Esophagus mucosa (tissue), 1 donor: Measurements from ENCODE around the gene CORO7. TPM values are rescaled to one million over a fixed set of nuclear protein-coding genes. Genes with fewer than 3 reads are reported as not detected.
"Not testable (repeated sequence)": the region's sequence is repeated elsewhere in the genome, so short reads cannot be mapped to it uniquely, and the experiment has no call there.

Experiments
- ATAC-seq: fragments of 200-7000 bp; cut with Tn5 transposase; one replicate; pipeline ENCODE4 v1.9.1; 2020
- total RNA-seq: library from RNA; stranded (reverse); gene quantifications from one replicate; pipeline ENCODE4 v1.2.4, GENCODE V29; 2023
- donor health status: DM: yes; HTN: yes; CAD: no.

Gene CORO7
- total RNA-seq, 1 donor from 2014 or later = 7.9 TPM

GRCh38 chr16:4336701-4337539 lies 79.5 kb downstream of the CORO7 start:
- no peak for ATAC-seq

GRCh38 chr16:4334724-4335495 lies 81.5 kb downstream of the CORO7 start:
- ATAC-seq = no peak

- ATAC-seq = not testable (repeated sequence)
Observed at GRCh38 chr16:4333714-4334113, 82.7 kb downstream of the CORO7 start.

DNA sequence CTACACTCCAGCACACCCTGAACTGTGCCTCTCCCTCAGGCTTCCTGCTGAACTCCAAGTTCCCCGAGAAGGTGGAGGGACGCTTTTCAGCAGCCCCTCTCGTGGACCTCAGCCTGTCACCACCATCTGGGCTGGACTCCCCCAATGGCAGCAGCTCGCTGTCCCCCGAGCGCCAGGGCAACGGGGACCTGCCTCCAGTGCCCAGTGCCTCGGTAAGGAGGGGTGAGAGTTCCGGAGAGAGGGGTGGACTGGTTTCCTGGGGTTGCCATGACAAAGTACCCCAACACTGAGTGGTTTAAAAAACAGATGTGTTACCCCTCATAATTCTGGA lies 83.1 kb downstream of the CORO7 start:
- ATAC-seq = no peak

DNA sequence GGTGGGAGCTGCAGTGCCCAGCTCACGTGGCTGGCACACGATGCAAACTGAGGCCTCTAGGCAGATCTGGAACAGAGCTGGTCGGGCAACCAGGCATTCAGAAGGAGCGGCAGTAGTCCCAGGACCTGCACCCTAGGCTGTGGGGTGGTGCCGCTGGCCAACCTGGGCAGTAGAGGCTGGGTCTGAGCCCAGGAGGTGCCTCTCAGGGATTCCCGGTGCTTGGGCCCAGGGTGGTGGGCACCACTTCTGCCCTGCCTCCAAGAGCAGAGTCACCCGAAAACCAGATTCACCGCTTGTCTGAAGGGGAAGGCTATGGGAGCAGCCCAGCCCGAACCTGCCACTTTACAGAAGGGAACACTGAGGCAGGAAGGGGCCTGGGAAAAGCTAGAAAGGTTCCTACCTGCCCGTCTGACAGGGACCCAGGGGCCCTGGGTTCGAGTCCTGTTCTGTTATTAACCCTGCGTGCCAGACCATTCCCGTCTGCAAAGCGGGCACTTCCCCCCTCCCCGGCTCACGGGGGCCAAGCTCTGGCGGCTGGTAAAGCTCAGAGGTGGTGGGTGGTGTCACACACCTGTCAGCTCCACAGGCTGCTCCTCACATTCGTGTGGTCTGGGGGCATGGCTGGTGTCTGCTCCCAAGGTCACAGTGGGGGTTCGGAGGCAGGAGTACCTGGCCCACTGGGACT lies 83.6 kb downstream of the CORO7 start:
- ATAC-seq = no peak

DNA sequence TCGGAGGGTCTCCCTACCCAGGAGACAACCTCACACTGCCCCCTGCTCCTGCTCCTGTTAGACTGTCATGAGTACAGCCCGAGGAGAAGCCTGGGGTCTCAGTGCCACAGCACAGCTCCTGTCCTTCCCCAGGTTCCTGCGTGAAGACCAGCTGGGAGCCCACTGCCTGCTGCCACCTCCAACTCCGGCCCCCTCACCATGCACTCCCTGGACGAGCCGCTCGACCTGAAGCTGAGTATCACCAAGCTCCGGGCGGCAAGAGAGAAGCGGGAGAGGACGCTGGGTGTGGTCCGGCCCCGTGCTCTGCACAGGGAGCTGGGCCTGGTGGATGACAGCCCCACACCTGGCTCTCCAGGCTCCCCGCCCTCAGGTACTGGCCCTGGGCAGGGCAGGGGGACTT lies 84.3 kb downstream of the CORO7 start:
- no peak for ATAC-seq

DNA sequence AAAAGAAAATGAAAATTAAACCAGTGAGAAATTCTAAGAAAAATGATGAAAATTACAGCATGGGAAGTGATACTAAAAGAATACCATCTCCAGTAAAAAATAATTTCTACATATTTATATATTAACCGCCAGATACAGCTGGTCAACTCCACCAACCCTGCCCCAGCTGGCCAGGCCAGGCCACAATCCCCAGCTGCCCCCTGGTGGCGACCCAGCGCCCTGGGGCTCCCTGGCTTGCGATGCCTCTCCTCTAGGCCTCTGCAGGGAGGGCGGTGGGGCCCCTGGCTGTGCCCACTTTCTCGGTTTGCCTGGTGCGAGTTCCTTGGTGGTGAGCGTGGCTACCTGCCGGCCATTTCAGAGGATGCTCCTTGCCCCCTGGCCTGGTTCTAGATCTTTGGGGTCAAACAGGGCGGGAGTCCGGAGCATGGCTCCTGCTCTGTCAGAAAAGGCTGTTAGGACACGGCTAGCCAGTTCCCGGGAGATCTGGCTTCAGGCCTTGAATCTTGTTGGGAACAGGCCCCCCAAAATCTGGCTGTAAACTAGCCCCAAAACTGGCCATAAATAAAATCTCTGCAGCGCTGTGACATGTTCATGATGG lies 86.0 kb downstream of the CORO7 start:
- ATAC-seq = peak; percentile 62

DNA sequence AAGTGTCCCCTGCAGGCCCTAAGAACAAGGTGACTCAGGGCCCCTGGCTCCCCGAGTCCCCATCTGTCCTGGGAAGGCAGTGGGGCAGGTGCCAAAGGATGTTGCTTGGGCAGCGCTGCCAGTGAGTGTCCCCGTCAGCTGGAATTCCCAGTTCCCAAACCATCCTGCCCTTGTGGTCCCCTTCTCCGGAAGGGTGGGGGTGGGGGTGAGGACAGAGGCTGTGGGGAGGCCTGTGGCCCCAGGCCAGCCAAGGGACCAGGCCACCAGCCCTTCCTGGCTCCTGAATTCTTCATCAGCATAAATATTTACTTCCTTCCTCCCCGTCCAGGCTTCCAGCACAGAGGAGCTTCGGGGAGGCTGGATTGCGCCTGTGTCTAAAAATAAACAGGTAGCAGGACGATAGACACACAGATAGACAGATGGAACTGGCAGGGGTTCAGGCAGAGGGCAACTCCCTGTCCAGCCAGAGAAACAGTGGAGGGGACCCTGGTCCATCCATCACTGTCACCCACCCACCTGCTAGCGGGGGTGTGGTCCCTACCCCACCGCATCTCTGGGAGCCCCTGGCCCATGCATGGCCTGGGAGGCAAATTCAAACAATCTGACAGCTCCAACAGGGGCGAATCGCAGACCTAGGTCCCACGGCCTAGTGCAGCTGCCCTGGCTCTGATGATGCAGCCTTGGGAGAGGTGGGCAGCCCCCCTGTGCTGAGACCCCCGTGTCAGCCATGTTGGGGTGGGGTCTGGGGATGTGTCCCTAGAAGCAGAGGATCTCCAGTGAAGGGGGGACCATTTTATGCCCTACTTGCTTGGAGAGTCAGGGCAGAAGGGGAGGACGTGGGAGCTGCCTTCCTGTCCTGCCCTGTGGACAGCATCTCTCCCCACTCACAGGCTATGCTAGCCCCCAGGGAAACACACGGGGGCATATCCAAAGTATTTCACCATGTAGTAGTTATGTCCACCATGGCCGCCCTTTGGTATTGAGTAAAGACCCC lies 87.3 kb downstream of the CORO7 start:
- no peak for ATAC-seq

DNA sequence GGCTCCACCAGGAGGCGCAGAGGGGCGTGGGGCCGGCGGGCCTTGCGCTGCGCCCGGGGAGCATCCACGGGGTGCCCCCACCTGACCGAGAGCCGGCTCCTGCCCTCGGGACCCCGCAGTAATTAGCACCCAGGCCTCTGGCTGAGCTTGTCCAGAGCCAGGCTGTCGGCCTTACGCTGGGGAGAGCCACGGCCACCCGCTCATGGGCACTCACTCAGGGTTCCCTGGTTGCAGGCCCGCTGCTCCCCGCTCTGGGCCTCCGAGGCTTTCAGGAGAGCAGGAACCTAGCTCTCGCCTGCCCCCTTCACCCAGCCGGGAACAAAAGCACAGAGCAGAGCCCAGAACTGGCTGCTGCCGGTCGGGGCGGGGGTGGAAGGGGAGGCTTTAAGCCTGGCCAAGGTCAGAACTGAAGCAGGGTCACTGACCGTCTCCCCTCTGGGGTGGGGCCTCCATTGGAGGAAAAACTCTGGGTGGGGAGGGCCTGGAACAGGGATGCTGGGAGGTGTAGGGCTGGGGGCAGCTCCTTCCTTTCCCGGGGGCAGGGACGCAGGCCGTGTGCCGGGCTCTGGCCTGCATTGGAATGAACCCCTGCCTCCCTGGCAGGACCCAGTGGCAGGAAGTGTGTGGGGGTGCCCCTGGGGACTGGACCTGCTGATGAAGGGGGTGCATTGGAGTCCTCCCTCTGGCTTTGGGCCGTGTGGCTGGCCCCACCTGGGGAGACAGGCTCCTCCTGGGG lies 88.2 kb downstream of the CORO7 start:
- peak; percentile 61 for ATAC-seq

DNA sequence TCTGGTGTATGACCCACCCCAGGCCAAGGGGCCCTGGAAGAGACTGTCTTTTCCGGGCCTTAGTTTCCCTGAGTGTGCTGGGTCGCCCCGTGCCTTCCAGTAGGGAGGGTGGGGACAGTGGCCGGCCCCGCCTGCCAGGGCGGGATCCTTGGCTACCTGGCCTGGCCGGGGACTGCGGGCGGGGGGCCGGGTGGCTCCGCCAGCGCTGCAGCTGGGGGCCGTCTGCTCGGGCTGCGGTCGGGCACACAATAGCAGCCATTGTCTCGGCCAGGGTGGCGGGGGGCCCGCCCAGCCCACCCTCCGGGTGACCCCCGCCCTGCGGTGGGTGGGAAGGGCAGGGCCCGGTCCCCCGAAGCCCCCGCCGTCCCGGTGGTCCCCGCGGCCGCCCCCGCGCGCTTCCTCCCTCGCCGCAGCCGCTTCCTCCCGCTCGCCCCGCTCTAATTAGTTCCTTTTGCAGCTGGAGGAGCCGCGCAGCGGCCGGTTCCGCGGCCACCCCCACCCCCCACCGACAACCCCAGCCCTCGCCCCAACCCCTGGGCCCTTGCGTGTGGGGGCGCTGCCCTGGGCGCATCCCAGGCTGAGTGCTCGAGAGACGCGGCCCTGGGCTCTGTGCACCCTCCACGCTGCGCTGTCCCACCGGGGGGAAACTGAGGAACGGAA lies 88.9 kb downstream of the CORO7 start:
- ATAC-seq = peak; percentile 4

DNA sequence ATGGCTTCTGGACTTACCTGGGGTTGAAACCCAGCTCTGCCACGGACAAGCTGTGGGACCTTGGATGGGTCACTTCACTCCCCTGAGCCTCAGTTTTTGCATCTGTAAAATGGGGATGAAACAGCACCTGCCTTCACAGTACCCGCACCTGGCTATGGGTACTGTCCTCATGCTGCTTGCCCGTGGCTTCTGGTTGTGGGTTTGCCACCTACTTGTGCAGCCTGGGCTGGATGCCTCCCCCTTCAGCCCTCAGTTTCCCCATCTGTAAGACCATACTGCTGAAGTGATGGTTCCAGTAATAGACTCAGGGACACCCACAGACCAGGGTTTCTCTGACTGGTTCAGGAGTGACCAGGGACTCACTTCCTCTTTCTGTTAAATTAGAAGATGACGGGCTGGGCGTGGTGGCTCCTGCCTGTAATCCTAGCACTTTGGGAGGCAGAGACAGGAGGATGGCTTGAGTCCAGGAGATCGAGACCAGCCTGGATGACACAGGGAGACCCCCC lies 91.1 kb downstream of the CORO7 start:
- no peak for ATAC-seq

DNA sequence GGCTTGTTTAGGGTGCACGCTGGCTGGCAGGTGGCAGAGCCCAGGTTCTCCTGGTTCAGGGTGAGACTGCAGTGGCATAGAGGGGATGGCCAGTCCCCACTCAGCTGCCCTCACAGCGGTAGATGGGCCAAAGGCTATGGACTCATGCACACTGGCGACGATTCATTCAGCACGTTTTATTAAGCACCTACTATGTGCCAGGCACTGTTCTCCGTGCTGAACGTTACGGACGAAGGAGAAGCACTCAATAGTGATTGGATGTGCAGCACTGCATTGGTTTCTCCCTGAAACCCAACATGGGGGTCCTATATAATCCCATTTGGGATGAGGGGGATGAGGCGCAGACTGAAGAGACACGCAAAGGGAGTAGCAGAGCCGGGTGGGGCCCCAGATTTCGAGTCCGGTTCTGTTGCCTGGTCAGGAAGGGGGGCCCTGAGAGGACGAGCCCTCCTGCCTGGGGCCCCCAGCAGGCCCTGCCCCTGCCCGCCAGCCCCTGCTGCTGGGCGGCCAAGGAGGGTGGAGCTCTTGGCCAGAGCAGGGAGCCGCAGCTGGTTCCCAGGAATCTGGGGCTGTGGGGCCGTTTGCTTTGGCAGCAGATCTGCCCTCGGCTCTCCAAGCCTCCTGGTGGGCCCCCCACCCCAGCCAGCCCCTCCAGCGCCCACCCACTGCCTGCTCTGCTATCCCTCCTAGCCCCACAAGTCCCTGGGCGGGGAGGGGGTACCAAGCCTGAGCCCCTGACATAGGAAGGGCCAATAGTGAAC lies 91.7 kb downstream of the CORO7 start:
- no peak for ATAC-seq

DNA sequence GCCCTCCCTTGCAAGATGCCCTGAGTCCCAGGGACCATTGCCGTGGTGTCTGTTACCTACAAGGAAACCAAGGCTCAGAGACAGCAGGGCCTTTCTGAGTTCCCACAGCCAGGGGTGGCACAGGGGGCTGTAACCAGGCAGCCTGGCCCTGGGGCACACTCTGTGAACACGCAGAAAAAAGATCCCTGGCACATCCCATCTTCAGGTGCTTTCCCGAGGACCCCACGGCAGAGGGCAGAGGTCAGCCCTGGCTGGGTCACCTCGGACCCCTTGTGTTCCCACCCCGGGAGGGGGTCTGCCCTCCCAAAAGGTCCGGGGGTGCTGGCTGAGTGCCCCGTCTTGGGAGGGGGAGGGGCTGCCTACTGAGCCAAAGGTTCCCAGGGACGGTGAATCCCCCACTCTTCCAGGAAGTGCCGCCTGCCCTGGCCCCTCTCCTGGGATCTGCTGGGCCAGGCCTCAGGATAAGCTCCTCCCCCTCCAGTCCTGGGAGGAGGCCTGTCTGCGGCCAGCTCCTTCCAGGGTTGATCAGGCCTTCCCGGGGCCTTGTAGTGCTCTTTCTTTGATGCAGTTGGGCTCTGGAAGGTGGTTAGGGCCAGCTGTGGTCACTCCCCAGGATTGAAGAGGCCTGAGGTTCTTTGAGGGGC lies 92.4 kb downstream of the CORO7 start:
- no peak for ATAC-seq

DNA sequence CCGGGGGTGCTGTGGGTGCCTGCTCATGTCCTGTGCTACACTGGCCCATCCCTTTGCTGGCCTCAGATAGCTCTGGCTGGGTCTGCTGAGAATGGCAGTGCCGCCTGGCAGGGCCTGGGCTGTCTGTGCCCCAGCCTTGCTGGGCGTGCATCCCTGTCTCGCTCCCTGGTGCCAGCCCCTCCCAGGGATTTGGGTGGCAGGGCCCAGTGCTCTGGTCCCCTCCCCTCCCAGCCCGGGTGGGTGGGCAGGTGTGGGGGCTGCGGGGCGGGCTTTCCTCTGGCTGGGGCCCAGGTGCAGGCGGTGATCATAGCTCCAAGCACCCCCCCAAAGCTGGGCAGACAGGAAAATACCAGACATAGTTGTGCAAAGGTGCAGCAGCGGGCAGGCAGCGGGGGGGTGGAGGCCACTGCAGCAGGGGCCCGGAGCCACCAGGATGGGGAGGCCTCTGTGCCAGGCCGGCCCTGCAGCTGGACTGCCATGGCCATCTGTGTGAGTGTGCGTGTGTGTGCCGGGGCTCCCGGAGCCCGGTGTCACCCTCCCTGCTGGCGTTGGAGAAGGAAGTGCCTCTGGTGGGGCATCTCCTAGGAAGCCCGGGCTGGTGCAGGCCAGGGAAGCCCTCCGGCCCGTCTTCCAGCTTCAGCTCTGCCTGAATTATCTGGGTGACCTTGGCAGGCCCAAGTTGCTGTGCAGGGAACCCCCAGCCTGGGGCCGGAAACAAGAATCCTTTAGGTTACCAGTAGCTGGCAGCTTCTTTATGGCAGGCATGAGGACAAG lies 93.1 kb downstream of the CORO7 start:
- no peak for ATAC-seq

- no peak for ATAC-seq
Observed at GRCh38 chr16:4322121-4323052, 94.0 kb downstream of the CORO7 start.

DNA sequence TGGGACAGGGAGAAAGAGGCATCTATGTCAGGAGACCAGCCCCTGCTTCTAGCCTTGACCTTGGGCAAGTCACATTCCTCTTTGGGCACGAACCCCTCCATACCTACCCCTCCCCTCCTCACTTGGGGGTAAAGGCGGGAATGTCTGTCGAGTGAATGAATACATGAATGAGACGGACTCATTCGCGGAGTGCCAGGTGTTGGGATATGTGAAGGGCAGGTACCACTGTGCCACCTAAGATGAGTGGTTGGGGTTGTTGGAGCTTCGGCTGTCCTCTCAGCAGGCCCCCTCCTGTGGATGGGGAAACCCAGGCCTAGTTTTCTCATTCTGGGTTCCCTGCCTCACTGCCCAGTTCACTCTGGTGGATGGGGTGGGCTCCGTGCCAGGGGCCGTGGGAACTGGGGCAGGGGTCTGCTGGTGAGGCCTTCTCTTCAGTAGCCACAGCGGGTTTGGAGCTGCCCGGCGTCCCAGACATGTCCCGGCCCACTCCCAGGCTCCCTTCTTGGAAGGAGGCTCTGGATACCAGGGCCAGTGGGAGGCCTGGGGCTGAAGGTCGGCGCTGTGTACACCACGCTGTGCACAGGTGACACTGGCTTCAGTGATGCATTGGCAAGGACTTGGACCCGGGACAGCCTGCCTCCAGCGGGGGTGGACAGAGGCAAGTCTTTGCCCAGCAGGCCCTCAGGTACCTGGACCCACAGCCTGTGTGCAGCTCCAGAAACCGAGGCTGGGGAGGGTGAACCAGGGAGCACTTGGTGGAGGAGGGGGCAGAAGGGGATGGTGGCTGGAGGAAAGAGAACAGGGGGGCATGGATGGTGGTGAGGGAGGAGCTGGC lies 94.9 kb downstream of the CORO7 start:
- ATAC-seq = no peak
